Heart left ventricle (tissue), 13 donors: Measurements from ENCODE around the gene MAS1.

Experiments used
- CTCF ChIP-seq, 12 donors: fragments of 200-600 bp; sonication (generic) in 4 of 12; IDR thresholded peaks; one replicate each; pipeline versions ENCODE4 v1.5.0 to v1.8.0; 2018 to 2022; ENCODE audit warnings: antibody characterized with exemption in 12 of 12, mild to moderate bottlenecking in 5 of 12
- POLR2A ChIP-seq, 2 donors: fragments of 450-650 bp; IDR thresholded peaks; one replicate each; pipeline ENCODE4 v1.6.1; 2017; ENCODE audit warnings: antibody characterized with exemption in 2 of 2, mild to moderate bottlenecking in 2 of 2, moderate library complexity in 2 of 2
- donor health status: ischemic (EF 13 %, LVEDD 7.1; RV severe dilation, severe dysfunction).
- donor health status: DM: no; HTN: yes; CAD: no.
- donor health status: DM: no; HTN: no; CAD: no.
- donor health status: ischemic (EF 25% LVEDD 6.9; RV normal size, moderate dysfunction).
- donor health status: ischemic (EF 25% LVEDD 5.7; RV mildly dilated, moderate dysfunction).
- donor health status: ischemic (EF 35%, LVEDD 5.7; RV mildly dilated, moderate dysfunction).
- donor health status: nonischemic (EF 11% LVEDD 7.7; RV severe dilation, severe dysfunction).
- donor health status: DM: yes; HTN: yes; CAD: no.
- donor health status: PGD.
- donor health status: ischemic (EF 29% LVEDD 5.4; RV normal size, mild dysfunction).
- donor health status: nonischemic (EF 23%, LVEDD 6.1; RV moderate dilation, normal function).

- no peak for TF ChIP-seq POLR2A (IDR thresholded peaks at IDR 0.05)
- TF ChIP-seq CTCF (IDR thresholded peaks at IDR 0.05), result no peak
Observed at GRCh38 chr6:159919011-159919511, 28.3 kb downstream of the MAS1 start.
